RWPE2 (cell line): ENCODE measurements around the gene GTF2IRD1.

Source experiments
- ATAC-seq: fragments of 200-7000 bp; cut with Tn5 transposase; 3 replicates; pipeline ENCODE4 v1.9.1; 2021; ENCODE audit warnings: low read depth
- DNase-seq: peaks from one replicate; pipeline ENCODE4 v3.0.0-alpha.2; 2020; ENCODE audit warnings: low spot score
- H3K27ac ChIP-seq: fragments of 450-650 bp; 2 replicates; pipeline ENCODE4 v1.5.1; 2017; ENCODE audit warnings: mild to moderate bottlenecking; ENCODE audit not compliant: poor library complexity, severe bottlenecking
- H3K27me3 ChIP-seq: fragments of 250-450 bp; sonication (Bioruptor Pico); 2 replicates; pipeline ENCODE4 v1.5.1; 2021; ENCODE audit warnings: mild to moderate bottlenecking, moderate library complexity; ENCODE audit not compliant: insufficient read depth, poor library complexity, severe bottlenecking
- H3K36me3 ChIP-seq: fragments of 250-450 bp; sonication (Bioruptor Pico); 2 replicates; pipeline ENCODE4 v1.5.1; 2020; ENCODE audit warnings: low read depth, mild to moderate bottlenecking, moderate library complexity
- H3K4me1 ChIP-seq: fragments of 250-450 bp; sonication (Bioruptor Pico); 2 replicates; pipeline ENCODE4 v1.5.1; 2021; ENCODE audit warnings: mild to moderate bottlenecking, moderate library complexity; ENCODE audit not compliant: insufficient read depth, poor library complexity, severe bottlenecking
- H3K4me3 ChIP-seq: fragments of 250-450 bp; sonication (Bioruptor Pico); 2 replicates; pipeline ENCODE4 v1.5.1; 2021; ENCODE audit warnings: mild to moderate bottlenecking, moderate library complexity; ENCODE audit not compliant: severe bottlenecking
- H3K9me3 ChIP-seq: fragments of 250-450 bp; sonication (Bioruptor Pico); 2 replicates; pipeline ENCODE4 v1.5.1; 2021; ENCODE audit warnings: mild to moderate bottlenecking, moderate library complexity; ENCODE audit not compliant: severe bottlenecking
- TF ChIP-seq, protein P1 (sequence below): fragments of 450-650 bp; IDR thresholded peaks from one replicate; pipeline ENCODE4 v1.5.1; 2017; ENCODE audit warnings: mild to moderate bottlenecking, moderate library complexity; ENCODE audit not compliant: poor library complexity, severe bottlenecking

Gene GTF2IRD1

GRCh38 chr7:74441801-74442200 is 11.9 kb upstream of the GTF2IRD1 start:
- TF ChIP-seq, protein P1, sequence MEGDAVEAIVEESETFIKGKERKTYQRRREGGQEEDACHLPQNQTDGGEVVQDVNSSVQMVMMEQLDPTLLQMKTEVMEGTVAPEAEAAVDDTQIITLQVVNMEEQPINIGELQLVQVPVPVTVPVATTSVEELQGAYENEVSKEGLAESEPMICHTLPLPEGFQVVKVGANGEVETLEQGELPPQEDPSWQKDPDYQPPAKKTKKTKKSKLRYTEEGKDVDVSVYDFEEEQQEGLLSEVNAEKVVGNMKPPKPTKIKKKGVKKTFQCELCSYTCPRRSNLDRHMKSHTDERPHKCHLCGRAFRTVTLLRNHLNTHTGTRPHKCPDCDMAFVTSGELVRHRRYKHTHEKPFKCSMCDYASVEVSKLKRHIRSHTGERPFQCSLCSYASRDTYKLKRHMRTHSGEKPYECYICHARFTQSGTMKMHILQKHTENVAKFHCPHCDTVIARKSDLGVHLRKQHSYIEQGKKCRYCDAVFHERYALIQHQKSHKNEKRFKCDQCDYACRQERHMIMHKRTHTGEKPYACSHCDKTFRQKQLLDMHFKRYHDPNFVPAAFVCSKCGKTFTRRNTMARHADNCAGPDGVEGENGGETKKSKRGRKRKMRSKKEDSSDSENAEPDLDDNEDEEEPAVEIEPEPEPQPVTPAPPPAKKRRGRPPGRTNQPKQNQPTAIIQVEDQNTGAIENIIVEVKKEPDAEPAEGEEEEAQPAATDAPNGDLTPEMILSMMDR = no peak

GRCh38 chr7:74443543-74444247 is 10.0 kb upstream of the GTF2IRD1 start:
- H3K4me3 ChIP-seq = no peak overlapping the region
- TF ChIP-seq, protein P1 = no peak
- no peaks in the 10 kb centered on the region for H3K27me3 ChIP-seq
- no peaks in the 10 kb centered on the region for H3K4me1 ChIP-seq
- no peak overlapping the region for H3K27ac ChIP-seq
- no peaks in the 10 kb centered on the region for H3K36me3 ChIP-seq
- ATAC-seq (no peak), DNase-seq (no peak)
- H3K9me3 ChIP-seq = no peaks in the 10 kb centered on the region

More at GRCh38 chr7:74441801-74442200, 11.9 kb upstream of the GTF2IRD1 start:
- no peaks in the 10 kb centered on the region for H3K36me3 ChIP-seq
- H3K4me1 ChIP-seq = no peaks in the 10 kb centered on the region
- no peak for ATAC-seq
- peaks cover 2% of the 10 kb centered on the region for H3K9me3 ChIP-seq
- no peak overlapping the region for H3K4me3 ChIP-seq
- no peak for DNase-seq
- H3K27me3 ChIP-seq = no peaks in the 10 kb centered on the region
- no peak overlapping the region for H3K27ac ChIP-seq

DNA sequence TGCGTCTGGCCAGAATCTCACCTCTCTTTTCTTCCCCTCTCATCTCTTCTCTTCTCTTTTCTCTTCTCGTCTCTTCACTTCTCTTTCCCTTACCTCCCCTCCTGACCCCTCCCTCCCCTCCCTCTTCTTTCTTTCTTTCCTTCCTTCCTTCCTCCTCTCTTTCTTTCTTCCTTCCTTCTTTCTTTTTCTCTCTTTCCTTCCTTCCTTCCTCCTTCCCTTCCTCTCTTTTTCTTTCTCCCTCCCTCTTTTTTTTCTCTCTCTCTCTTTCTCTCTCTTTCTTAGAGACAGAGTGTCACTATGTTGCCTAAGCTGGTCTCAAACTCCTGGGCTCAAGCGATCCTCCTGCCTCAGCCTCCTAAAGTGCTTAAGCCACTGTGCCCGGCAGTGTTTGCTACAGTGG is 4.6 kb upstream of the GTF2IRD1 start:
- no peaks in the 10 kb centered on the region for H3K9me3 ChIP-seq
- no peak for DNase-seq
- H3K4me3 ChIP-seq = no peak overlapping the region
- H3K36me3 ChIP-seq = no peaks in the 10 kb centered on the region
- TF ChIP-seq, protein P1 = no peak
- no peak for ATAC-seq
- no peak overlapping the region for H3K27ac ChIP-seq
- H3K4me1 ChIP-seq = peaks cover 11% of the 10 kb centered on the region
- H3K27me3 ChIP-seq = no peaks in the 10 kb centered on the region

GRCh38 chr7:74449809-74450397 is 3.8 kb upstream of the GTF2IRD1 start:
- Histone ChIP-seq H3K27ac (no peak overlapping the region), H3K27me3 (no peaks in the 10 kb centered on the region), H3K36me3 (no peaks in the 10 kb centered on the region), H3K4me1 (peaks cover 11% of the 10 kb centered on the region), H3K4me3 (no peak overlapping the region), H3K9me3 (no peaks in the 10 kb centered on the region)
- TF ChIP-seq, protein P1 = peak; percentile 75
- ATAC-seq (no peak), DNase-seq (no peak)
